HG02763 (cell line): Measurements from ENCODE around the gene SLC9A8.
A peak's percentile ranks its signal among the peaks of the same experiment; 100 is the strongest.

Experiments
- ATAC-seq: cut with Tn5 transposase; IDR thresholded peaks from one replicate; pipeline ENCODE4 v1.9.1; 2021; ENCODE audit warnings: mild to moderate bottlenecking, moderate library complexity; ENCODE audit not compliant: unreplicated experiment

Gene SLC9A8

GRCh38 chr20:49811825-49812506 is 662 bp upstream of the SLC9A8 start:
- peak; percentile 6 for ATAC-seq

DNA sequence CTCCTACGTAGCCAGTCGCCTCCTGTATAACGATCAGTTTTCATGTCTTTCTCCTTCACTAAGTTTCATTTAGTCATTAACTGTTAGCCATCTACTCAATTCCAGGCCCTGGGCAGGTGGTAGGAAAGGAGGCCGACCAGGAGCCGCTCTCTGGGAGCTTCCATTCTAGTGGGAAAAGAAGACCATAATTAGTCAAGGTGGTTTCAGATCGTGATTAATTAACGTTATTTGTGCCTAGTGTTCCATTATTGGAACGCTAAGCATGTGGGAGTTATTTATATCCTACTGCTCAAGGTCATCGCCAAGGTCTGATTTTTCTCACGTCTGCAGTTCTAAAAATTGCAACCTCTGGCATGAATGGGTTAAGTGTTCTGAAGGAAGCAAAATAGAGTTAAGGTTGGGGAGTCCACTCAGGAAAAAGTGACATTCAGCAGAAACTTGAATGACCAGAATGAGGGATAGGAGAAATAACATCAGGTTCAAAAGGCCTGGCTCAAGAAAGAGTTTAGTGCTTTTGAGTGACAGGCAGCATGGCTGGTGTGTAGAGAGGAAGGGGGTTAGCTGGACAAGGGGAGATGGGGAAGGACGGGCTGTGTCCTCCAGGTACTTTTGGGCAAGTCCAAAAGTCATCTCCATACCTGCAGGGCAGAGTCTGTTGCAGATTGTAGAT is 812 bp downstream of the SLC9A8 start:
- ATAC-seq, result no peak

- no peak for ATAC-seq
Observed at GRCh38 chr20:49814057-49814694, 1.5 kb downstream of the SLC9A8 start.

DNA sequence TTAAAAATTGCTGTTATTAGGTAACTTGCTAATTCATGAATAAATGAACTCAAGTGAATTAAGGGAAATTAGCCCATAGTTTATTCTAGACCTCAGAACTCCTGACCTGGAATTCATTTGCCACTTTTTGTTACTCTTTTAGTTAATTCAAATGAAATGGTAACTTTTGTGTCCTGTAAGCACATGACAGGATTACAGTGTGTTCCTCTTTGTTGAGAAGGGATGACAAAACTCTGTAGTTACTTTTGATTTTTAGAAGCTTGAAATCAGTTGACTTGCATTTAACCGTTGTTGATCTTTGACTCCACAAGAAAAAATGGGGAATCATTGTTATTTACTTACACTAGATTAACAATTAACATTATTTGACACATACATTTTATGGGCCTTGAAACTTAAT is 6.2 kb downstream of the SLC9A8 start:
- ATAC-seq, result no peak

DNA sequence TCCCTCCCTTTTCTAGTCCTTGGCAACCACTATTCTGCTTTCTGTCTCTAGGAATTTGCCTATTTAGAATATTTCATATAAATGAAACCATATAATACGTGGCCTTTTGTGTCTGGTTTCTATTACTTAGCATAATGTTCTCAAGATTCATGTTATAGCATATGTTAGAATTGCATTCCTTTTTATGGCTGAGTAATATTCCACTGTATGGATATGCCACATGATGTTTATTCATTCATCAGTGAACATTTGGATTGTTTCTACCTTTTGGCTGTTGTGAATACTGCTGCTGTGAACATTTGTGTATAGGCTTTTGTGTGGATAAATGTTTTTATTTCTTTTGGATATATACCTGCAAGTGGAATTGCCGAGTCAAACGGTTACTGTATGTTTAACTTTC is 7.1 kb downstream of the SLC9A8 start:
- no peak for ATAC-seq

- no peak for ATAC-seq
Observed at GRCh38 chr20:49821381-49821780, 8.8 kb downstream of the SLC9A8 start.

DNA sequence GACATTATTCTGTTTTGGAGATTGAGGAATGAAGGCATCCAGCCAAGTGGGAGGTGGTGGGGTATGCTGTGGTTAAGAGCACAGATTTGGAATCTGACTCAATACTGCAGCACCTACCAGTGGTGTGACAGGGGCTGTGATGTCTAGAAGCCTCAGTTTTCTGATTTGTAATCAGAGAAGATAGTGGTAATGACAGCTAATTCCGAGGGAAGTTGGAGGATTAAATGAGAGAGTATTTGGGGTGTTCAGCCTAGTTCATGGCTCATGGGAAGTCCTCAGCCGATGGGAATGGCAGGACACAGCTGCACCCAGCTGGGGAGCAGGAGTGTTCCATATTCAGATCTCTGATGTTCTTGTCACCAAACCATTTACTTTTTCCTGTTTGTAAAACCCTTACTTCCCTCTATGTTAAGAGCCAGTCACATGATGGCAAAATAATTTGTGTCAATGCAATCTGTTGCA is 9.3 kb downstream of the SLC9A8 start:
- ATAC-seq, result no peak

- no peak for ATAC-seq
Observed at GRCh38 chr20:49823152-49823847, 10.7 kb downstream of the SLC9A8 start.

- no peak for ATAC-seq
Observed at GRCh38 chr20:49824206-49824605, 11.6 kb downstream of the SLC9A8 start.

GRCh38 chr20:49825521-49826033 is 12.9 kb downstream of the SLC9A8 start:
- ATAC-seq, result no peak

GRCh38 chr20:49831022-49831769 is 18.6 kb downstream of the SLC9A8 start:
- ATAC-seq, result no peak

GRCh38 chr20:49831770-49832631 is 19.4 kb downstream of the SLC9A8 start:
- ATAC-seq, result no peak

- no peak for ATAC-seq
Observed at GRCh38 chr20:49832632-49833327, 20.2 kb downstream of the SLC9A8 start.

- no peak for ATAC-seq
Observed at GRCh38 chr20:49833483-49833882, 20.9 kb downstream of the SLC9A8 start.

GRCh38 chr20:49835031-49835430 is 22.4 kb downstream of the SLC9A8 start:
- no peak for ATAC-seq

DNA sequence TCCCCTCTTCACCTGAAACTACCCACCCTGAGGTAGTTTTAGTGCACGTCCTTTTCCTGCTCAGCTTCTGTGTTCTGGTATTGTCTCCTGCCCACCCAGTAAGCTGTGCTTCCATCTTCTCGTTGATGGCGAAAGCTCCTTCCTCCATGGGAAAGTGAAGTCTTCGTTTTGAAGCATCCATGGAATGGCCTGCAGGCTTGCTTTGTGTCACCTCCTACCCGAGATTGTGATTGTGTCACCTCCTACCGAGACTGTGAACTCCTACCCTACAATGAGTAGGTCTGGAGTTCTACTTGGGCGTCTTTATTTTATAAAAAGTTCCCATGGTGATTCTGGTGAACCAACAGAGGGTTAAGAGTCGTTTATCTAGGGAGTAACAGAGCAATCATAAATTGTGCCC is 25.9 kb downstream of the SLC9A8 start:
- ATAC-seq, result no peak

DNA sequence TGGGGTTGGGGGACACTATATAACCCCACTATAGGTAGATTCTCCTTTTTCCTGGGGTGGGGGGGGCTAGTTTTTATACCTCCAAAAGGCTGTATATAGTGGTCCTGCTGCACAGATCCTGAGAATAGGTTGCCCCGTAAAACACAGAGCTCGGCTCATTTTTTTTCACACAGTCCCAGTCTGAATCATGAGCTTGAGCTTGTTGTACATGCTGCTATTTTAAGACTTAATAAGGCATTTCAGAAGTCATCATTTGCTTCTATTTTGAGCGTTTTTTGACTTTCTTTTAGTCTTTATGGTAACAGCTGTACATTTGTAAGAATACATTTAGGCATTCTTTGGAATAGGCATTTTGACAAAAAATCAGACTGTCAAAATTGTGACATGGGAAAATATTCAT is 30.5 kb downstream of the SLC9A8 start:
- no peak for ATAC-seq

- ATAC-seq, result no peak
Observed at GRCh38 chr20:49843770-49844380, 31.2 kb downstream of the SLC9A8 start.

- no peak for ATAC-seq
Observed at GRCh38 chr20:49845060-49845459, 32.4 kb downstream of the SLC9A8 start.
